ENCODE results near the gene INPP4B.

Gene INPP4B

DNA sequence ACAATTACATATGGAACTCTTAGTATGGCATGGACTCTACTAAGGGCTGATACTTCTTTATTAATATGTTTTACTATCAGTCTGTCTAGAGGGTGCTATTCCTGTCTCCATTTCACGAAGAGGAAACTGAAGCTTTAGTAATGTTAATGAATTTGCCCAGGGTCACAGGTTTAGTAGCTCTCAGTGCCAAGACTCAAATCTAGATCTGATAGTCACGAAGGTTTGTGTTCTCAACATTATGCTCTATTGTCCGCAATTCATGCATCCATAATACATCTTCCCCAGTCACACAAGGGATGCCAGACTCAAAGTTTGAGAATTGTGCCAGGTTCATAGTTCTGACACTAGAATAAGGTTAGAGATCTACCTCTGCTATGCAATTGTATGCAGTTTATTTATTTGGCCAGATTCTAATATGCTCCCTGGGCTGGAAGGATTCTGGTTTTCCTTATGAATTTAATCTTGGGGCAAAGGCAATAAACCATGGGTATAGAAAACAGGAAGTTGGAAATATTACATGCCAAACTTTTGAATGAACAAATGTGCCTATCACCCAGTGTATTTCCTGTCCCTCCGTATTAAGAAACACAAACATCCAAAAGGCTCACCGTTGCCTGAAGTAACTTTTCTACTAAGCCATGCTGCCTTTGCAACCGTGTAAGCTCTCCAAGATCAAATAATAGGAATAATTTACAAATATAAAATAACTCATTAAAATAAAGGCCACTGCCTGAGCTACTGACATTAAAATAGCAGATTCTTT is 478.5 kb downstream of the INPP4B start:
- no peak for DNase-seq

DNA sequence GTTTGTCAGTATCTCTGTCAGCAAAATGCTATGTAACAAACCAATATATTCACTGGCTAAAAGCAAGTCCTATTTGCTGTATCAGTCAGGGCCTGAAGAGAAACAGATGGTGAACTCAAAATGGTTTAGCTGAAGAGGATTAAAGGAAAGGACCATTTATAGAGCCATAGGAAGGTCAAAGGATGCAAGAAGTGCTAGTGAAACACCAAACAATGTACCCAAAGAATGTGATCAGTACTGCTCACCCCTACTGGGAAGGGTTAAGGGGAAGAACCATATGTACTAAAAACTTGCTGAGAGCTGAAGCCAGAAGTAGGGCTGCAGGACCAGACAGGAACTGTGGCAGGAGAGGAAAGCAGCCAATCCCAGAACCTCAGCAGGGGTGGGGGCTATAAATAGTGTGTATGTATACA is 479.3 kb downstream of the INPP4B start:
- no peak for DNase-seq

DNA sequence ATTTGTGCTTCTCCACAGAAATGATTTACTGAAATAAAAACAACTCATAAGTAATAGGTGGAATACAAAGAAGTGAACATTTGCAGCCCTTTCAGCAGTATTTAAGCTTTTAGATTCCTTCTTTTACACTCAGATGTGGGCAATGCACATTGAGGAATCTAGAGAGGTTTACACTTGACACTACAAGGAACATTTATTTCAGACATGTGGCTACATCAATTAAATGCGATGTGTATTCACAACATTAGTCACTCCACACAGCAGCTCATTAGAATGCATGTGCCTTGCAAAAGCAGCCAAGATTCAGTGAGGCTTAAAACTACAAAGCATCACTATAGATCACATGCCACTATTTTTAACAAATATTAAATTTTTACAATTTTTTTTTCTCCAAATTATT is 480.7 kb downstream of the INPP4B start:
- no peak for DNase-seq

DNA sequence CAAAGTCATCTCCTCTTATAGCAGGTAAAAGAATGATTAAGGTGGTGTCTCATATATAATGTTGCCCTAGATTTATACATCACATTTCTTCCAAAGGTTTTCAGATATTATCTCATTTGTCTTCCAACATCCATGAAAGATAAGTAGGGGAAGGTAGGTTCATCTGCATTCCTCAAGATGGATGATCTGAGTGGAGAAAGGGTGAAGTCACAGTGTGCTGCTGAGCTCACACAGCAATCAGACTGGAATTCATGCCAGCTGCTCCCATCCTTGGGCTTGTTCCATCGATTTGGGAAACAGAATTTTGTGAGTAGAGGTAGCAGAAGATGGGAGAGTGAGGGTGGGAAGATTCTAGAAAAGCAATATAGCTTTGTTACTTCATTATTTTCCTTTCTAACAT is 482.4 kb downstream of the INPP4B start:
- no peak for DNase-seq

DNA sequence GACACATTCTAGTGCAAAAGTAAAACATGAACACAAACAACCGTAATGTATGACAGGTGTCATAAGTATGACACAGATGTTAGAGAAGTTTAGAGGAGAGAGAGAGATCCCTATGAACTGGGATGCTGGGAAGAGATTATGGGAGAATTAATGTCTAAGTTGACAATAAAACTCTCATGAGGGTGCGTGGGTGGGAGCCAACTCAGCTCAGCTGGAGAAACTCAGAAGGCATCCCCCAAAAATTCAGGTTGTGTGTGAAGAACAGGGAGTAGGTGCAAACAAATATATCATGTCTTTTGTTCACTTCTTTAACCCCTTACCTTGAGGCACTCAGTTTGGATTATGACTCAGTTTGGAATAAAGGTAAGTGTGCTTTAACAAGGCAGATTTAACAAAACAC is 484.1 kb downstream of the INPP4B start:
- DNase-seq: no peak

DNA sequence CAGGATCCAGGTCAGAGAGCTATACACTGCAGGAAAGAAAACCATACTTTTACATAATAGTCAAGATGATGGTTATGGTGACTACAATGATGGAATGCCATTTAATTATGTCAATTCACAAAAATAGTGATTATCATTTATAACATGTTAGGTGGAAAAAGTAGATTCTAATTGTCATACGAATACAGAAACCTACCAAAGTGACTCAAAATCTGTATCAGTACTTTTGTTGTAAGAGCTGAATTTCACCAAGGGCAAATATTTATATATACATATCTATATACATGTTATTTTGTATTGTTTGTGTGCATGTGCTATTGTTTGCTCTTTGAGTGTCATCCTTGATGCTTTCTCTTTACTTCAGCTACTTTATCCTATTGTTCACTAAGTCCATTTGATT is 485.4 kb downstream of the INPP4B start:
- DNase-seq: no peak

DNA sequence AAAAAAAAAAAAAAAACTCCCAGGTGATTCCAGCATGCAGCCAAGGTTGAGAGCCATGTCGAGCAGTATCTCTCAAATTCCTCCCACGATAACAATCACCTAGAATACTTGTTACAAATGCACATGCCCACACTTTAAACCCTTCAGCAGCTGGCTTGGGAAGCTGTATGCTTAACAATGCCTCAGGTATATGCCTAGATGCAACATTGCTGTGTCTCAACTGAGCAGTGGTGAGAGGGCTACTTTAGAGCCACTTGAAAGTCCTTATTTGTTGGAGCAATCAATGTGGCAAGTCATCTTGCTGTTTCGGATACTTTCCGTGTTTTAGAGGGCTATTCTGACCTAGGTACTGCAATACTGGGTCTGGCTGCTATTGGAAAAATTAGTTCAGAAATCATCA is 487.4 kb downstream of the INPP4B start:
- no peak for DNase-seq

DNA sequence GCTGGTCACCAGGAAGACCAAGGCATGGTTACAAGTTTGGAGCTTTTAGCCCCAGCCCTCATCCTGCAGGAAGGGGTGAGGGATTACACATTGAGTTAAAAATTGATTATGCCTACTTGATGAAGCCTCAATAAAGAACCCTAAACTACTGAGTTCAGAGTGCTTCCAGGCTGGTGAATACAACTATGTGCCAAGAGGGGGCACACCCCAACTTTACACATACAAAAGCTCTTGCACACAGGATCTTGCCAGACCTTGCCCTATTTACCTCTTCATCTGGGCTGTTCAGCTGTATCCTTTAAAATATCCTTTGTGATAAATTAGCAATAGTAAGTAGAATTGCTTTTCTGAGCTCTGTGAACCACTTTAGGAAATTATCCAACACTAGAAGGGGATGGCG is 489.3 kb downstream of the INPP4B start:
- no peak for DNase-seq

DNA sequence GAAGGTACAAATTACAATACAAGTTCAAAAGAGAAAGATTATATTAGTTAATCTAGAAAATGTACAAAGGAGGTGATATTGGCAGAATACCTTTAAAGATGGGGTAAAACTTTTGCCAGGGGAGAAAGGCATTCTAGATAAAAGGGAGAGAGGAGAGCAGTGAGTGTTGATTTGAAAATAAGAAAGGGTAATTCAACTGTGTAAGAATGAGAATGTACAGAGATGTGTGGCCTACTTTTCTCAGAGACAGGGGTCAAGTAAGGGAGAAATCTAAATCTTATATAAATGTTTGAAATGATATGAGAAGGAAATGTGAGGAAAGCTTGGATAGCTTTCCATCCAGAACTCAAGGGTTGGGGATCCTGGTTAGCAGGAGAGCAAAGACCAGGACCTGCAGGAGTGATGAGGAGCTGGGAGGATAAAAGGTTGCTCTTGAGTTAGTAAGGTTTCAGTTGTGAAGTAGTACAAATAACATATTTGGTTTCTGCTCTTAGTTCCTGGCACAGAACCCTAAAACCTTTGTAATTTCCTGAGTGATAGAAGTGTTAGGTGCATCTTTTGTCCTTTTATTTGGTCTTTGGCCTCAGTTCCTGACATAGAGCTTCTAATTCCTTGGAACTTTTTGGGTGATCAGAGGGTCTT is 489.9 kb downstream of the INPP4B start:
- DNase-seq: no peak

DNA sequence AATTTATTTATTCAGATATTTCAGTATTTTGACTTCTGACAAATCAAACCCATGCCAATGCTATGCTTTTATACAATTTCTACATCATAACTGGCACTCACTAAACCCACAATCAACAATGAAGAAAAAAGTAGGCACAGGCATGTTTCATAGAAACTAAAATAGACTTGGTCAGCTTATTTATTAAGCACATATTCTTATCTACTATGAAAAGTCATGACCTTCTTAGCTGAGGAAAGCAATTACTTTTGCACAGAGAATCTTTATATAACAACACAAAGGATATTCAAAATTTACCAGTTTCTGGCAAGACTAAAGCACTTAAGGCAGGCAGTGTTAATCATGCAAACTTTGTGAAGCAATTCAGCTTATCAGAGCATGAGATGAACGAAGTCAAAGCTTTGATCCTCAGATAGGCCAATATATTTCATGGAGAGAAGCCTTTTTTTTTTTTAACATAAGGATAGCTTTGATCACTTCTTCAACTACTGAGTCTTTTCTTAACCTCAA is 490.6 kb downstream of the INPP4B start:
- DNase-seq: no peak

DNA sequence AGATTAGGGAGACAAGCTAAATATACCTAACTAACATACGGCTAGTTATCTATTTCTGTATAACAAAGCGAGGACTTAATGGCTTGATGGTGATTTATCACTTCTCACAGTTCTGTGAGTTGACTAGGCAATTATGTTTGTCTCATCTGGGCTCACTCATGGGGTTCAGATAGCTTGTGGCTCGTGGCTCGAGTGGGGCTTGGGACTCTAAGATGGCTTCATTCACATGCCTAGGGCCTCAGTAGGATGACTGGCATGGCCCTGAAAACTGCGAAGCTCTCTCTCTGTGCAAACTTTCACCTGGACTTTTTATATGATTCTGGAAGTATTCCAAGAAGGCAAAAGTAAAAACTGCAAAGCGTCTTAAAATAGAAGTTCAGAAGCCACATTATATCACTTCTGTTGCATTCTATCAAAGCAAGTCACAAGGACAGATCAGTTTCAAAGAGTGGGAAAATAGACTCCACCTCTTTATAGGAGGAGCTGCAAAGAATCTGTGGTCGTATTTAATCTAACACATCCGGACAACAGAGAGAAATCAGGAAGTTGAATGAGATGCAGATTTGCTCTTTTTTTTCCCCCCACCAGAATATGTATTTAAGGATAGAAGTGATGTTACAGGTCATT is 491.2 kb downstream of the INPP4B start:
- no peak for DNase-seq

DNA sequence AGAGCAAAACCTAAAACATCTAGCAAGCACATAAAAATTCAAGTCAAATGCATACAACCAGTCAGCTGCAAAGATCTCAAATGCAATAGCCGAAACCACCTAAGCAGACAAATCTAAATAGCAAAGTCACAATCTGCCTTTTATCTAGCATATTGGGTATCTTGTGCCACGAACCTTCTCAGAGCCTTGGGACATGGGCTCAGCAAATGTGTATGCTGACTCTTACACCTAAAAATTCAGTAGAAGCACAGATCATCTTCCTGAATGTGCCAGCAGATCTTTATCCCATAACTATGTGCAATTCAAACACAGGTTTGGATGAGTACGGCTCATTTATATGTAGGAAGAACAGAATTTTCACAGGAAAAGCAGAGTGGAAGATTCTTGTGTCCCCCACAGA is 492.1 kb downstream of the INPP4B start:
- no peak for DNase-seq

DNA sequence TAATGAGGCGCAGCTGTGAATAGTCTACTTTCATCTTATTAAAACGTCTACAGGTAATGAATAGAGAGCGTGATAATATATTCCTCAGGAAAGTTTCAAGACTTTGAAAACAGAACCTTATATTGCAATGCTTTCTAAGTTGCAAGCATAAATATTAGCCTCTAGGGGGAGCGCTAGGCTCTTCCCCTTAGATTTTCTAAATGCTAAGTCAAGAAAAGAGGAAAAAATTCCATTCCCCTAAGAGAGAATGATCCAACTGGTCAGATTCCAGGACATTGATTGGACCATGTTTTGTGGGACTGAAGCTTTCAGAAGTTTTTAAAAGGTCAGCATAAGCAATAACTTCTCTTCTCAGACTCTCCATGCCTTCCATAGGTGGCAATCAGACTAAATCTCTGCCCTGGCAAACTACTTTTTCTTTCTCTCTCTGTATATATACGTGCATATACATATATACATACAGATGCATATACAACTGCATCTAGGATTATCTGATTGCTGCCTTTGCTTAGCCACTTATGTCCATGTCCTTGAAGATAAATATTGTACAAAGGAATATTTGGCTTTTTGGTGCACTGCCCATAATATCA is 492.9 kb downstream of the INPP4B start:
- DNase-seq: peak in 1 of 2 experiments; percentile 51

DNA sequence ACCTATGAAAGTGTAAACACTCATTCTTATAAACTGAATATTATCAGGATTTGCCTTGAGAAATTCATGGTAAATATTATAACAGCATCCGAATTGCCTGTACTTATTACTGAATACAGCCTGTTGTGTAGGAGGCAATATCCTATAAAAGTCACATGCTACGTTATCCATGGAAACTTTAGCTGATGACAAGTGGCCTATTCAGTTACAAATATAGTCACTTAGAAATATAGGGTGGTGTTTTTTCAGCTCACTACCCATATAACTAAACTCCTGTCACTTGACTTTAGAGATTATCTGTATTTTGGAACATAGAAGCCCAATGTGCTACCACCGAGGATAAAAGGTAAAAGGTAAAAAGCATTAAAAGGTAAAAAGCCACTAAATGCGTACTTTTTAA is 493.4 kb downstream of the INPP4B start:
- no peak for DNase-seq

DNA sequence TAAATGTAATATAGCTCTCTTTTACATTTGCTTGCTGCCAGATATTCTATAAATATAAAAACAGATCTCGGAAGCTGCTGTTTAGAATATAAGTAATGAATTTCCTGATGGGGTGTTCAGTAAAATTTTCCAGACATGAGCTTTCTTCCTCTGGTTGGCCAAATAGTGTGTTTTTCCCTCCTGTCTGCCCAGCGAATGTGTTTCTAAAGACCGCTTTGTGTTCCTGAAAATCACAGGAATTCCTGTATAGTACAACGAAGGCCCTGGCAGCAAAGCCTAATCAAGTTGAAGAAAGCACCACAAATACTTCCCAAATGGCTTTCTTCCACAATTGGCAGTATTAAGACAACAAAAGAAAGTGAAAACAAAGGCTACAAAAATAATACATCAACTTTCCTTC is 494.1 kb downstream of the INPP4B start:
- no peak for DNase-seq

DNA sequence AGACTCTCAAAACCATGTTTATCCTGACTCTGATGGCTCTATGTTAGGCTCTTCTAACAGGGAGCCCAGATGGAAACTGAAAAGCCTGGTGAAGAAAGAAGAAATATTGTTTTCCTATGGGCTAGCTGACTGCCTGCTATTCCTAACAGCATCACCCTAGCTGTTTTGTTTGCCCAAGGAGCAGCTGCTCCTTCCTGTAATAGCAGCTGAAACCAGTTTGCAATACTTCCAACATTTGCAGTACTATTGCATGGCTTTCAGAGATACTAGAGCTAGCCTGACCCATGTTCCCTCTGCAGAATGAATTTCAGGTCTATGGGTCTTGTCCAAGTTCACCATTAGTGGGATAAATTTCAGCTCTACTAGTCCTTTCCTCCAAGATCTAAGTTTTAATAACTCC is 495.2 kb downstream of the INPP4B start:
- DNase-seq: no peak

DNA sequence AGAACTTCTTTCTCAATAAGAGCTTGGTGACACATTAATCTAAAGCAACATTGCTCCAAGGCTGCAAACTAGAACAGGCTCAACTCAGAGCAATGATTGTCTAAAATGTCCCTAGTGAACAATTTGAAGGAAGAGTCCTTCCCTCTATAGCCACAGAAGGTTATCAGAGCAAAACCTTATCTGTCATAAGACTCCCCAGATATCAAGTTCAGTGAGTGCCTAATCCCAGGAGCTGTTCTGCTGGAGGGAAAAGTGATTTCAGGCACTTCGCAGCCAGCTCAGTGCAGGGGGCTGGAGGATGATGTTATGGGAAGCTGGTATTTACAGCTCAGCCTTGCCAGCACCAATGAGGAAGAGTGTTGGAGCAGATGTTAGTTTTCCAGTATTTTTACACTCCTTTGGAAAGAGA is 497.5 kb downstream of the INPP4B start:
- no peak for DNase-seq

DNA sequence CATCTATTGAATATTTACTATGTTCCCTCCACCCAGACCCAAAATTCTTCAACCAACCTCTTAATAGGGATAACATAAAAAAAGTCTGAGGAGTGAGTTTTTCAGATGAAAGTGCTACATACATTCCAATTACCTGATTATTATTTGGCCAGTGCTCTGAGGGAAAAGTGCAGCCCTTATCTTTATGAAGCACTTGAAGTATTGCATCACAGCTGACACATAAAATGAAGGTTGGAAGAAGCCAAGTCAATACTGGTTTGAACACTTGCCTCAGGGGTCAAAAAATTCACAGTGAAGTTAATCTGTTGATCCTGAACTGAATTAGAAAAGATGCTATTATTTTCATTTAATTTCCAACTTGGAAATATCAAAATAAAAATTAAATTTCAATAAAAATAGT is 498.9 kb downstream of the INPP4B start:
- no peak for DNase-seq

DNA sequence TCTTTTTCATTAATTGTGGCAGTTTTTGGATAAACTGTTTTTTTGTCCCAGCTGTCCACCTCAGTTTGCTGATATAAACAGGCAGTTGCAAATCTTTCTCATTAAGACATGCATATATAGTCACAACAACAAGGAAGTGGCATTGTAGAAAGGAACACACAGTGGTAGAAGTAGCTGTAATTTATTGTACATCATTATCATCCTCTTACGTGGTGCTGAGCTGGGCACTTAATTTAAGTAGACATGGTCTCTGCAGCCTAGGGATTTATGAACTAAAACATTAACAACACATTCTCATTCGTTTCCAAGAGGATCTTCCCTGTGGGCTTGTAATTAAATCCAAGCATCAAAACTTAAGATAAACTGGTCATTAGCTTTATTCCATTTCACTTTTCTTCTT is 500.2 kb downstream of the INPP4B start:
- DNase-seq: no peak

DNA sequence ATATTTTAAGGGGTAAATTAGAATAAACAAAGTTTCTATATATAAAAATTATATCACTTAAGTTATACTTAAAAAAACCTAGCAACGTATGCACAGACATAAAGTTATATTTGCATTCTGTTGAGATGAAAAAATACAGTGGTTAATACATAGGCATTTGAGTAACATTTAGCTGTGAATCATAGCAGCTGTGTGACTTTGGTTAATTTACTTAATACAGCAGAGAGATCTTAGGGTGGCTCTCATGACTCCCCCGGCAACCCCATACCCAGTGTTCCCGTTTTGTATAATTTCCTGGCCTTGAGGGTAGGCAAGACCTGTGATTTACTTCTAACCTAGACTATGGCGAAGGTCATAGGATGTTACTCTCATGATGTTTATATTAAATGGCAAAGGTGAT is 504.8 kb downstream of the INPP4B start:
- no peak for DNase-seq

DNA sequence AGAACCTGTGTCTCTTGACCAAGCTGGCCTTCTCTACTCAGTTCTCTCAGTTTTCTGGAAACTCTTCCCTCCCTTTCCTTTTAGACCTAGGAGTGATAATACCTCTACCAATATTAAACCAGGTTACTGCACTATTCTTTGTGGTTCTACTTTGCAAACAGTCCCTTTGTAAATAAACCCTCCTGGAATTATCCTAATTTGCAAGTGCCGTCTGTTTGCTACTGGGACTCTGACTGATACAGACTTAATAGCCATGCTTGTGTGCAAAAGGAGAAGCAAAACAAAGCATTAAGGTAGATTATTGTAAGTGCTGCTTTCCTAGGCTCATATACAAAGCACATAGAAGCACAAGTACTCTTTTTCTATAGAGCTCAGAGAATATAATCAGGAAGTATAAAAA is 507.0 kb downstream of the INPP4B start:
- peak; percentile 46 to 66 for DNase-seq

DNA sequence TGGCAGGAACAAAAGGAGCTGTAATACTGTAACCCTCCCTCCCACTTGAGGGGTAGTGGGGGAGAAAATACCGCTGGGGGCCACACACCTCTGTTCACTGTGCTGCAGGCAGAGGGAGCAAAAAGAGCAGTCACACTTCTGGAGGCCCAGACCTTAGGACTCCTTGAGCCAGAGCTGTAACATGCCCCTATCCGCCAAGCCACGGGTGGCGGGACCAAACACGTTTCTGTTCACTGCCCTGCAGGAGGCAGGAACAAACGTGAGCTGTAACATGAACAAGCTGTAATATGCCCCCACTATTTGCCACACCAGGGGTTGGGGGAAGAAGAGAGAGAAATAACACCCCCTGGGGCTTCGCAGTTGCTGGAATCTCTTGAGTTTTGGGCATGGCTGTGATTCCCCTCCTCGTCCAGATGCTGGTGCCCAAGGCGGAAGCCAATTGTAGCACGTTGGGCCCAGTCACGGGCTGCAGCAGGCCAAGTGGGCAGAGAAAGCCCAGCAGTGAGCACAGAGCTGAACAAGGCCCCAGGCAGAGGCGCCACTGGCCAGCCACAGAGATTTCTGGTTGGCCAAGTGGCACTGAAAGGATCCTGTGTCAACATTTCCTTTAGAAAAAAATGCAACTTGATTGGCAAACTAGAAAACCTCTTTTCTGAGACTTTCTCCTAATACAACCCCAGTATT is 509.7 kb downstream of the INPP4B start:
- no peak for DNase-seq

DNA sequence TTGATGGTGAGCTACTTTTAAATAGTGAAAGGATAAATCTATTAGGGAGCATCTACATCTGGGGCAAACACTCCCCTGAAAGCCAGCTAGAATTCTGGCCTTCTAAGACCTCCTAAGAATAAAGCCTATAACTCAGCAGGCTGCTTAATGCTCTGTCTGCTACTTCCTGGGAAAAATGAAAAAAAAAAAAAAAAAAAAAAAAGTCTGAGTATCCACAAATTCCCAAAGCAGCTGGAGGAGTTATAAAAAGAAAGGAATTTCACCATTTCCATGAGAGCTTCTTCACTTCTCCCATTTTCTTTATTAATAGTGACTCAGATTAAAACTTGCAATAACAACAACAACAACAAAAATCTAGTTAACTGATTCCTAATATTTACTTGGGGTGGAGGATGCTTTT is 511.2 kb downstream of the INPP4B start:
- no peak for DNase-seq

All from NCI-H526 (cell line).